HepG2 (cell line): ENCODE data around the gene PDILT. TPM values are rescaled to one million over a fixed set of nuclear protein-coding genes. Genes with fewer than 3 reads are reported as not detected.

Experiments
- HDAC2 ChIP-seq: sonication (generic); formaldehyde crosslinking; IDR thresholded peaks from 2 replicates; pipeline ENCODE4 v1.4.0; 2020; ENCODE audit warnings: missing genetic modification reagents
- MED8 ChIP-seq: sonication (generic); formaldehyde crosslinking; IDR thresholded peaks from 2 replicates; pipeline ENCODE4 v1.8.1; 2023; ENCODE audit warnings: mild to moderate bottlenecking, missing genetic modification reagents; ENCODE audit not compliant: insufficient replicate concordance
- PAF1 ChIP-seq: IDR thresholded peaks from 2 replicates; pipeline ENCODE4 v1.6.1; 2016; ENCODE audit warnings: missing genetic modification reagents, missing compliant biosample characterization
- SRSF4 ChIP-seq: fragments of 200-400 bp; formaldehyde crosslinking; IDR thresholded peaks from one replicate; pipeline ENCODE4 v1.6.1; 2018; ENCODE audit warnings: mild to moderate bottlenecking, low read depth, low read length, moderate library complexity; ENCODE audit not compliant: poor library complexity, severe bottlenecking
- ZFP41 ChIP-seq: sonication (generic); formaldehyde crosslinking; IDR thresholded peaks from 2 replicates; pipeline ENCODE4 v1.4.0; 2020; ENCODE audit warnings: mild to moderate bottlenecking, missing genetic modification reagents, borderline replicate concordance
- ZKSCAN8 ChIP-seq: IDR thresholded peaks from 2 replicates; pipeline ENCODE4 v1.6.1; 2016; ENCODE audit warnings: borderline replicate concordance, missing genetic modification reagents, missing compliant biosample characterization
- ZNF674 ChIP-seq: sonication (generic); formaldehyde crosslinking; IDR thresholded peaks from 2 replicates; pipeline ENCODE4 v1.5.0; 2020; ENCODE audit warnings: low read depth, mild to moderate bottlenecking, missing genetic modification reagents
- polyA plus RNA-seq, 8 experiments: library from polyadenylated mRNA; depleted of rRNA in 3 of 8; stranded (reverse) in 7 of 8; unstranded in 1 of 8; fragments of >200 nt; fragmentation: Illumina TruSeq in 4 of 8; extraction: Trizol in 4 of 8; gene quantifications; 2 replicates each; pipeline versions ENCODE4 v1.2.1 to v1.2.3, GENCODE V29; 2011 to 2016; ENCODE audit warnings: low read depth in 4 of 8, missing spikeins in 1 of 8, mixed read lengths in 1 of 8; ENCODE audit not compliant: insufficient read depth in 1 of 8
- total RNA-seq, 5 experiments: library from RNA; depleted of rRNA; stranded (reverse); fragments of >200 nt; fragmentation: Illumina TruSeq; extraction: Trizol; gene quantifications; 2 replicates each; pipeline ENCODE4 v1.2.3, GENCODE V29; 2016; ENCODE audit warnings: low read depth in 1 of 5
- TF ChIP-seq, protein P1 (sequence below): sonication (generic); formaldehyde crosslinking; IDR thresholded peaks from 2 replicates; pipeline ENCODE4 v1.4.0; 2020; ENCODE audit warnings: missing genetic modification reagents, borderline replicate concordance
- TF ChIP-seq, protein P2 (sequence below): sonication (generic); formaldehyde crosslinking; IDR thresholded peaks from 2 replicates; pipeline ENCODE4 v1.5.0; 2020; ENCODE audit warnings: mild to moderate bottlenecking, missing genetic modification reagents
- TF ChIP-seq, protein P3 (sequence below), 2 experiments: fragments of 450-650 bp in 1 of 2; sonication (generic) in 1 of 2; formaldehyde crosslinking; IDR thresholded peaks; 2 replicates each; pipeline versions ENCODE4 v1.5.0 to v1.8.0; 2020 to 2022; ENCODE audit warnings: mild to moderate bottlenecking in 1 of 2, missing genetic modification reagents in 1 of 2
- TF ChIP-seq, protein P4 (sequence below), 2 experiments: sonication (generic) in 1 of 2; formaldehyde crosslinking in 1 of 2; IDR thresholded peaks; 2 replicates each; pipeline versions ENCODE4 v1.4.0 to v1.6.1; 2018 to 2020; ENCODE audit warnings: missing genetic modification reagents in 2 of 2, borderline replicate concordance in 1 of 2, low read depth in 1 of 2, mild to moderate bottlenecking in 1 of 2, missing biosample characterization in 1 of 2

Gene PDILT
- total and polyA plus RNA-seq, 2 of the 13 experiments (the other 11 are each of a cell fraction or from before 2014, with no cell fraction given): not detected

- TF ChIP-seq, protein P1, sequence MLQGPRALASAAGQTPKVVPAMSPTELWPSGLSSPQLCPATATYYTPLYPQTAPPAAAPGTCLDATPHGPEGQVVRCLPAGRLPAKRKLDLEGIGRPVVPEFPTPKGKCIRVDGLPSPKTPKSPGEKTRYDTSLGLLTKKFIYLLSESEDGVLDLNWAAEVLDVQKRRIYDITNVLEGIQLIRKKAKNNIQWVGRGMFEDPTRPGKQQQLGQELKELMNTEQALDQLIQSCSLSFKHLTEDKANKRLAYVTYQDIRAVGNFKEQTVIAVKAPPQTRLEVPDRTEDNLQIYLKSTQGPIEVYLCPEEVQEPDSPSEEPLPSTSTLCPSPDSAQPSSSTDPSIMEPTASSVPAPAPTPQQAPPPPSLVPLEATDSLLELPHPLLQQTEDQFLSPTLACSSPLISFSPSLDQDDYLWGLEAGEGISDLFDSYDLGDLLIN (CRISPR knock-in tag): no peak
- TF ChIP-seq MED8 (CRISPR knock-in tag) (no peak), ZFP41 (no peak), PAF1 (CRISPR knock-in tag) (no peak), HDAC2 (CRISPR knock-in tag) (no peak), ZNF674 (CRISPR knock-in tag) (no peak), SRSF4 (no peak), ZKSCAN8 (no peak)
- TF ChIP-seq, protein P2, sequence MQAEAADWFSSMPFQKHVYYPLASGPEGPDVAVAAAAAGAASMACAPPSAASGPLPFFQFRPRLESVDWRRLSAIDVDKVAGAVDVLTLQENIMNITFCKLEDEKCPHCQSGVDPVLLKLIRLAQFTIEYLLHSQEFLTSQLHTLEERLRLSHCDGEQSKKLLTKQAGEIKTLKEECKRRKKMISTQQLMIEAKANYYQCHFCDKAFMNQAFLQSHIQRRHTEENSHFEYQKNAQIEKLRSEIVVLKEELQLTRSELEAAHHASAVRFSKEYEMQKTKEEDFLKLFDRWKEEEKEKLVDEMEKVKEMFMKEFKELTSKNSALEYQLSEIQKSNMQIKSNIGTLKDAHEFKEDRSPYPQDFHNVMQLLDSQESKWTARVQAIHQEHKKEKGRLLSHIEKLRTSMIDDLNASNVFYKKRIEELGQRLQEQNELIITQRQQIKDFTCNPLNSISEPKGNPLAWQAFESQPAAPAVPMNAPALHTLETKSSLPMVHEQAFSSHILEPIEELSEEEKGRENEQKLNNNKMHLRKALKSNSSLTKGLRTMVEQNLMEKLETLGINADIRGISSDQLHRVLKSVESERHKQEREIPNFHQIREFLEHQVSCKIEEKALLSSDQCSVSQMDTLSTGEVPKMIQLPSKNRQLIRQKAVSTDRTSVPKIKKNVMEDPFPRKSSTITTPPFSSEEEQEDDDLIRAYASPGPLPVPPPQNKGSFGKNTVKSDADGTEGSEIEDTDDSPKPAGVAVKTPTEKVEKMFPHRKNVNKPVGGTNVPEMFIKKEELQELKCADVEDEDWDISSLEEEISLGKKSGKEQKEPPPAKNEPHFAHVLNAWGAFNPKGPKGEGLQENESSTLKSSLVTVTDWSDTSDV (CRISPR knock-in tag): no peak
- TF ChIP-seq, protein P3, sequence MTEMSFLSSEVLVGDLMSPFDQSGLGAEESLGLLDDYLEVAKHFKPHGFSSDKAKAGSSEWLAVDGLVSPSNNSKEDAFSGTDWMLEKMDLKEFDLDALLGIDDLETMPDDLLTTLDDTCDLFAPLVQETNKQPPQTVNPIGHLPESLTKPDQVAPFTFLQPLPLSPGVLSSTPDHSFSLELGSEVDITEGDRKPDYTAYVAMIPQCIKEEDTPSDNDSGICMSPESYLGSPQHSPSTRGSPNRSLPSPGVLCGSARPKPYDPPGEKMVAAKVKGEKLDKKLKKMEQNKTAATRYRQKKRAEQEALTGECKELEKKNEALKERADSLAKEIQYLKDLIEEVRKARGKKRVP (CRISPR knock-in tag; IDR thresholded peaks at IDR 0.05): peak in 1 of 2 experiments; percentile 71; a peak in 2 of 4 replicates
- TF ChIP-seq, protein P4, sequence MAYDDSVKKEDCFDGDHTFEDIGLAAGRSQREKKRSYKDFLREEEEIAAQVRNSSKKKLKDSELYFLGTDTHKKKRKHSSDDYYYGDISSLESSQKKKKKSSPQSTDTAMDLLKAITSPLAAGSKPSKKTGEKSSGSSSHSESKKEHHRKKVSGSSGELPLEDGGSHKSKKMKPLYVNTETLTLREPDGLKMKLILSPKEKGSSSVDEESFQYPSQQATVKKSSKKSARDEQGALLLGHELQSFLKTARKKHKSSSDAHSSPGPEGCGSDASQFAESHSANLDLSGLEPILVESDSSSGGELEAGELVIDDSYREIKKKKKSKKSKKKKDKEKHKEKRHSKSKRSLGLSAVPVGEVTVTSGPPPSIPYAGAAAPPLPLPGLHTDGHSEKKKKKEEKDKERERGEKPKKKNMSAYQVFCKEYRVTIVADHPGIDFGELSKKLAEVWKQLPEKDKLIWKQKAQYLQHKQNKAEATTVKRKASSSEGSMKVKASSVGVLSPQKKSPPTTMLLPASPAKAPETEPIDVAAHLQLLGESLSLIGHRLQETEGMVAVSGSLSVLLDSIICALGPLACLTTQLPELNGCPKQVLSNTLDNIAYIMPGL (CRISPR knock-in tag; IDR thresholded peaks at IDR 0.05; ENCODE audit: borderline replicate concordance in 1 of 2, low read depth in 1 of 2): no peak
Observed at GRCh38 chr16:20382202-20382948, 22.2 kb downstream of the PDILT start (continued).
